CD4-positive, alpha-beta T cell treated with Interferon gamma for 1 hour (primary cell): Measurements from ENCODE around the gene CHRNE.
A peak's percentile ranks its signal among the peaks of the same experiment; 100 is the strongest.

ENCODE experiments used
- DNase-seq: peaks from one replicate; pipeline ENCODE4 v3.0.0-alpha.2; 2020

The CHRNE gene

GRCh38 chr17:4903051-4903818, at the start of gene CHRNE:
TSS of gene CHRNE (minus strand) at chr17:4903098. CDS start at chr17:4903063, 35 bp downstream.
- peak; percentile 80 for DNase-seq

GRCh38 chr17:4951486-4951885, 48.6 kb upstream of the CHRNE start:
- DNase-seq, result no peak

DNA sequence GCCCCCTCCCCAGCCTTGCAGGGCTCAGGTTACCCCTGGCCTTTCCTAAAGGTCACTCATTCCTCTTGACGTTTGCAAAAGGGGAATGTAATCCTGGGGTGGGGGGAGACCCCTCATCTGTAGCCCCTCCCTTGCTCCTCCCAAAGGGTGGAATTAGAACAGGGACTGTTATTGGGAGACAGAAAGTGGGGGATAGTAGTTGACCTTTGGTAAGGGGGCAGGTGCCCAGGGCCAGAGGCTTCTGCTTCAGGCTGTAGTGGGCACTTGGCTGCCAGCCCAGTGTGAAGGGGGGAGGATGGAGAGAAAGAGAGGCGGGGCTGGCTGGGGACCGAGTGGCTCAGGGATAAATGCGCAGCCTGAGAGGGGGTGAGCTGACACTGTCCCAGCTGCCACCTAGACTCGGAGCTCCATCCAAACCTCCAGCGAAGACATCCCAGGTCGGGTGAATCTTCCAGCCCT, 47.9 kb upstream of the CHRNE start, which contains the start of gene ENO3:
TSS of gene ENO3 (plus strand) at position 374 of the 459 bp plus-strand sequence. CDS start 711 bp downstream, outside the sequence.
- no peak for DNase-seq

GRCh38 chr17:4950075-4950745, 47.3 kb upstream of the CHRNE start:
- no peak for DNase-seq

DNA sequence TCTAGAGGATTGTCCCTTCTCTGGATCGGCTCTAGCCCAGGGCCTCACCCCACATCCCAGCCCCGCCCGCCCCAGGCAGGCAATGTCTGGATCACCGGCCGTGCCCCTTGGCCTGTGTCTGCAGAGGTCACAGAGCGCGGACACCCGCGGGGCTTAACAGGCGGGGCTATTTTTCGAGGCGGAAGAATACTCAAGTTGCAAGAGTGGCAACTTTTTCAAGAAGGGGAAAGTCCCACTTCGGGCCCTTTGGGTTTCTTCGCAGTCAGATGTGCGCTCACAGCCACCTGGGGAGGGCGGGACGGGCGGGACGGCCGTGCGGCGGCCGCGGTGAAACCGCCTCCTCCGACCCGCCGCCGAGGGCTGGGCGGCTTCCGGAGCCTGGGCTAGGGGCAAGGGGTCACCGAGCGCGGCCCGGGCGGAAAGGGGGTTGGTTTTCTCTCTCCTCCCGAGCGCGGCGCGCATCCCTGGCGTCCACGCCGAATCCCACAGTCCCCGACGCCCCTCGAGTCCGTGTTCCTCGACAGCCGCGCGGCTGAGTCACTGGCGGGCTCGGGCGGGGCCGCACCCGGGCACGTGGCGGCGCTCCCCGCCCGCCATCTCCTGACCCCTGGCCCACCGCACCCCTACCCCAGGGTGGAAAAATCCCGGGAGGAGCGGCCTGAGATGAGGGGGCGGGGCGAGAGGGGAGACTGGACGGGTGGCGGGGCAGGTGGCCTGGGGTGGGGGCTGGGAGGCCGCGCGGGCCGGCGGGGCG, 46.6 kb upstream of the CHRNE start:
- DNase-seq, result peak; percentile 84

DNA sequence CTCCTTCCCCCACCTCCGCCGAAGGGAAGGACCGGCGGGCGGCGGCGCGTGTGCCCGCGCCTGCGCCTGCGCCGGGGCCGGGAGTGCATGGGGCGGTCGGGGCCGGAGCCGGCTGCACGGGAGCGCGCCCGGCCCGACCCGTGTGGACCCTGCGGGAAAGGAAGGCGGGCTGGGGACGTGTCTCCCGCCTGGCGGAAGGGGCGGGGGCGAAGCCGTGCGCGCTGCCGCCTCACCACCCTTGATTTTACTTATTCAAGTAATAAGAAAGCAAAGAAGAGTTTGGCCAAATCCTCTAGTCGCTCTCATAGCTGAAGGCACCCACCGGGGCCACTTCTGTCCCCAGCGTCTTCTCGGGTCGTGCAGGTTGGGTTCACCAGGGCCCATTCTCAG, 46.0 kb upstream of the CHRNE start:
- peak; percentile 82 for DNase-seq

DNA sequence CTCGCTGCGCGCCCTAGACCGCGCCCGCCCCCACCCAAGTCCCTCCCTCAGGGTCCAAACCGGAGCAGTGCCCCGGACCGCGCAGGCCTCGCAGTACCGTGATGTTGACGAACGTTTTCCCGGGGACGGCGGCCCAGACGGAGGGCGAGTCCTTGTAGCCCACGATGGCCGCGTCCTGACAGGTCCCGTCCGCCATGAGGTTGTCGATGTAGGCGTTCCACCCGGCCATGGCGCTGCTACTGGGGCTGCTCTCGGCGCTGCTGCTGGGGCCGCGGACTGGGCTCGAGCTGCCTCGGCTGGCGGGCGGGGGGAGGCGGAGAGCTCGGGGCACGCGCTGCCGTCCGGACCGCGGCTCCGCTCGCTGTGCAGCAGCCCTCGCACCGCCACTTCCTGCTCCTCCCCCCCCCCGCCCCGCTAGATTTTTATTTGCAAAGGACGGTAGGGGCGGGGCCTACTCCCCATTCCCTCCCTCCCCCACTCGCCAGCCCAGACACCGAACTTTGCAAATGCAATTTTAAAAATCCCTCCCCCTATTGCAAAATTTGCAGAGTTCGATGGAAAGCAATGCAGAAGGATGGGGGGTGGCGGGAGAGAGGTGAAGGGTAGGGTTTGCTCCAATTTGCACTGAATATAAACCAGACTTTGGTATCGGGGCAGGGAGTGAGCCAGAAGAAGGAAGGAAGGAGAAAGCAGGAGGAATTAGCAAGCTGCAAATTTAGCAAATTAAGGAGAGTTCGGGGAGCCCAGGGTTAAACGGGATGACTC, 45.5 kb upstream of the CHRNE start, which contains the start of gene PFN1:
TSS of gene PFN1 (minus strand) at position 365 of the 765 bp plus-strand sequence. CDS start at position 229, 136 bp downstream.
- peak; percentile 92 for DNase-seq

DNA sequence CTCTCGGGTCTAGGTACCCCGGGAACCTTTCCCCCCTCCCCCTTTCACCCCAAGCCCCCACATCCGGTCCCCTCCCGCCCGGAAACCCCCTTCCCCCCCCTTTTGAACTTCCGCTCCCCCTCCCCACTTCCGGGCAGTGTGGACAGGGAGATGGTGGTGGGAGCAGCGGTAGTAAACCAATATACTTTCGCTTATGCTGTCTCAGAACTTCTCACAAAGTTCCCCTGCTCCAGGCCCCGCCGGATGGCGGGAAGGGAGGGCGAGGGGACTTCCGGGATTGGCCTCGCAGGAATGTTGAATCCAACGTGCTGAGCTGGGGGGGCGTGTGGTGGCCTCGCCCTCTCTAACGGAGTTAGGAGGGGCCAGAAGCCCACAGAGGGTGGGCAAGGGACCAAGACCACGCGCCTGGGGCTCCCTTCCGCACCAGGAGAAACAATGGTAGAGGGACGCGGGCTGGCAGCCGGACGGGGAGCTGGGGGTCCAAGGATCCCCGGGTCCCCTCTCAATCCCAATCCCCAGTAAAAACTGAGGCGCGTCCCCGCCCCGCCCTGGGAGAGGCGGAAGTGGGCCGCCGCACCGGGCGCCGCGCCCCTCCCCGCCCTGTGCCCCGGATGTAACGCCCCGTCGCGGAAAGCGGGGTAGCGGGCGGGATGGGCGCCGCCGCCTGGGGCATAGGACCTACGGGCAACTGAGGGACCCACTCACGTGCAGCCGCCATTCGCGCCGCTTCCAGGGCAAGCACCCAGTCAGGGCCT, 44.7 kb upstream of the CHRNE start:
- DNase-seq, result peak; percentile 58

GRCh38 chr17:4947010-4947410, 44.1 kb upstream of the CHRNE start:
- no peak for DNase-seq

DNA sequence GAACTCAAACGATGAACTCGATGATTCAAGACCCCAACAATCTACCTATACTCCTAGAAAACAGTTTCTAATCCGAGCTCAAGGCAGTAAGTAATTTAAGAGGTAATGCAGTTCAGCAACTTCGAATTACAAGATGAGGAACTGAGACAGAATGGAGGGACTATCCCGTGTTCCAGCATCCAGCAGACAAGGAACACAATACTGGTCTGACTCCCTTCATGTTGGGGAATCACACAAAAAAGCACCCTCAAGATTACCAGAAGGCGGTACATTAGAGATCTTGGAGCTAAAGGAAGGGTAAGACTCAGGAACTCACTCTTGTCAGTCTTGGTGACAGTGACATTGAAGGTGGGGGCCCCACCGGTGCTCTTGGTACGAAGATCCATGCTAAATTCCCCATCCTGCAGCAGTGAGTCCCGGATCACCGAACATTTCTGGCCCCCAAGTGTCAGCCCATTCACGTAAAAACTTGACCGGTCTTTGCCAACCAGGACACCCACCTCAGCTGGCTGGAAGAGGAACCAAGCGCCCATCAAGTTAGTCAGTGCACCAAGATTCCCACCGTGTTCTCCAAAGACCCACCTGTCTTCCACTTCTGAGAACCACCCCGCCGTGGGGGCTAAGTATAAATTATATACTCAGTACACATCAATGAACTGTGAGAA, 43.5 kb upstream of the CHRNE start:
- no peak for DNase-seq

DNA sequence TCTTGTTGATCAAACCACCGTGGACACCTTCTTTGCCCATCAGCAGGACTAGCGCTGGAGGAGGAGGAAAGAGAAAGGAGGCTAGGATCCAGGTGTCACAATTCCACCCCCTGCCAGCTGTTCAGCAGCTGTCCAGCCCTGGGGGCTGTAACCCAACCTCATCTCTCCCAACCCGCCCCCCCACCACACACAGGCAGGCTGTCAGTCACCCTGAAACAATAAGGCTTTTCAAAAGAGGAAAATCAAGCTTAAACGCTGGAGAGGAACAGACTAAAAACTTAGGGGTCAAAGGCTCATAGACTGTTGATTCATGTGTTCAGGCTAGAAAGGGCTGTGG, 43.0 kb upstream of the CHRNE start:
- no peak for DNase-seq

GRCh38 chr17:4945176-4945943, 42.5 kb upstream of the CHRNE start:
- peak; percentile 76 for DNase-seq

DNA sequence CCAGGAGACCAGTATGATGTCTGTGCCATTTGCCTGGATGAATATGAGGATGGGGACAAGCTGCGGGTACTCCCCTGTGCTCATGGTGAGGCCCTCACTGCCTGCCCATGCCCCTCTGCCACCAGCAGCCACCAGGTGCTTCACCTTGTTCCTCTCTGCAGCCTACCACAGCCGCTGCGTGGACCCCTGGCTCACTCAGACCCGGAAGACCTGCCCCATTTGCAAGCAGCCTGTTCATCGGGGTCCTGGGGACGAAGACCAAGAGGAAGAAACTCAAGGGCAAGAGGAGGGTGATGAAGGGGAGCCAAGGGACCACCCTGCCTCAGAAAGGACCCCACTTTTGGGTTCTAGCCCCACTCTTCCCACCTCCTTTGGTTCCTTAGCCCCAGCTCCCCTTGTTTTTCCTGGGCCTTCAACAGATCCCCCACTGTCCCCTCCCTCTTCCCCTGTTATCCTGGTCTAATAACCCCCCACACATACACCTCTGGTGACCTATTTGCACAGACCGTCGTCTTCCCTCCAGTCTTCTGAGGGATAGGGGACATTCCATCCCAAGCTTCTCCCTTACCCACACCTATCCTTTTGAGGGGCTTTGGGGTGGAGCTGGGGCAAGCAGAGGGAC, 41.8 kb upstream of the CHRNE start:
- no peak for DNase-seq

DNA sequence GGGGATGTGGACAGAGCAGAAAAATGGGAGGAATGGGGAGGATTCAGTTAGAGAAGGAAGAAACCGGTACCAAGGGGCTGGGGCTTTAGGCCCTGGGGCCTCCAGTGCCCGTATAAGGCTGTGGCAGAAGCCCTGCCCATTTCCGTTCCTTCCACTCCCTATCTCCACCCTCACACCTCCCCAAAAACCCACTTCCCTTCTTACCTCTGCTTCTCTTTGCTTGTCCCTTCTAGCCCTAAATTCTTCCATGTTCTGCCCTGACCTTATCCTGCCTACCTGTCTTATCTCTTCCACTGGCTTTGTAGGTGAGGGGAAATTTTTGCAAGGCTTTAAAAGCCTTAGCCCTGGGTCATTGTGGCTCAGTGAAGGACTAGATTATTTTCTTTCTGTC, 41.3 kb upstream of the CHRNE start:
- peak; percentile 43 for DNase-seq

- no peak for DNase-seq
Observed at GRCh38 chr17:4942760-4943508, 40.0 kb upstream of the CHRNE start.

DNA sequence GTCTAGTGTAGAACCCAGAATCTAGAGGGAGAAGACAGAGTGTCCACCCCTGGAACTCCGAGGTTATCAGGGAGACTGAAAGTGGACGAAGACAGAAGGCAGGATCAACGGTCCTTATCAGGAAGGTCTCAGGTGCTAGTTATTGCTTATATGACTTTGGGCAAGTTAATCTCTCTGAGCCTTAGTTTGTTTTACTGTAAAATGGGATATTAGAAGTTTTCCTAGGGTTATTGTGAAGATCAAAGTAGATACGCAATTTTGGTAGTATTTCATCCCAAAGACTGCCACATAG, 38.4 kb upstream of the CHRNE start:
- DNase-seq, result no peak

DNA sequence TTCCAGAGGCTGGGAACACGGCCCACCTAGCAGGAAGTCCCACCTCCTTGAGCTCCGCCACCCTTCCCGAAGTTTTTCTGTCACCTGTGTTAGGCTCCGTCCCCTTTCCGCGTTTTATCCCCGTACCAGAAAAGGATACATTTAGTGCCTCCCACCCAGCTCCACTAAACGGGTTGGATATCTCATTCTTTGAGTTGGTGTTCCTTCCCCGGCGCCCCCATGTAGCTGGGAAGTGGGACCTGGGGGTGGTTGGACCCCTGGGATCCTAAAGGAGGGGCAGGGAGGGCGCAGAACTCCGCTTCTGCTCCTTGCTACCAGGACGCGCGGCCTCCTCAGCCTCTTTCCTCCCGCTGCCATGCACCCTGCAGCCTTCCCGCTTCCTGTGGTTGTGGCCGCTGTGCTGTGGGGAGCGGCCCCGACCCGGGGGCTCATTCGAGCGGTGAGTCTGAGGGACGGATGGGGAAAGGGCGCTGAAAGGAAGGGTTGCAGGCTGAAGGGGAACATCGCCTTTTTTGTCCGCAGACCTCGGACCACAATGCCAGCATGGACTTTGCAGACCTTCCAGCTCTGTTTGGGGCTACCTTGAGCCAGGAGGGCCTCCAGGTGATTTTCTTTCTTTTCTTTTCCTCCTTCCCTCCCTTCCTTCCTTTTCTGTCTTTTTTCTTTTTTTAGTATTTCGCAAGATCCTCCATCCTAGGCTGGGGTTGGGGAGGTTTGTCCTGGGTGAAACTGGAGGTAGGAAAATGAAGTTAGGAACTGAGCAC, 37.8 kb upstream of the CHRNE start:
- no peak for DNase-seq

DNA sequence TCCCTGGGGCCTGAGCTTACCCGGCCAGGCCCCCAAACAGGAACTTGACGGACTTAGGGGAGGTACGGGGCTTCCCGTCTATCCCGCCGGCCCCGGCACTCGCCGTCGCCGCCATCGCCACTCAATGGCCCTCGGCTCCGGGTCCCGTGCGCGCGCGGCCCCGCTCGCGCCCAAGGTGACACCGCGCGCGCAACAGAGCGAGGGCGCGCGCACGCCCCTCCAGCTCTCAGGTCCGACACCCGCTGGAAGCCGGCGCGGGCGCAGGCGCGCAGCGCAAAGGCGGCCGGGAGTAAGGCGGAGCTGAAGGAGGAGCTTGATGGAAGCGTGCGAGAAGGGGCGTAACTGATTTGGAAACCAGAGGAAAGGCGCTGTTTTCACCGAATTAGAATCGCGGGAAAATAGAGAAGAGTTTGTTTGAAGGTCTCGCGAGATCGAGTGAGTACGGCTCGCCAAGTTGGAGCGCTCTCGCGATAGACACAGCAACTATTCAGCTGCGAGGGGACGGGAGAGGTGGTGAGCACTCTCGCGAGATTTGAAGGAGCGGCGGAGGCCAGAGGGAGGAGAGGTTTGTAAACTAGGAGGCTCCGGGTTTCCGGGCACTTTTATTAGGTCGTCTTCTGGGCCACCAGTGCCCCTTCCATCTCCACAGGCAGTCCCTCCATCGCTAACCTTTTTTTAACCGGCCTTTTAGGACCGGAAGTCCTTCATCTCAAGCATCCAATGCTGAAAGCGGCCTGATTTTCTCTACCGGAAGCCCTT, 37.1 kb upstream of the CHRNE start, which contains the start of the genes RNF167 and SLC25A11:
TSS of gene RNF167 (plus strand) at position 473 of the 759 bp plus-strand sequence. CDS start 642 bp downstream, outside the sequence.
TSS of gene SLC25A11 (minus strand) at position 251 of the 759 bp plus-strand sequence. CDS start at position 115, 136 bp downstream.
- DNase-seq, result peak; percentile 99
